HAP-1 (cell line): ENCODE measurements around the gene CDKAL1.
A peak's percentile ranks its signal among the peaks of the same experiment; 100 is the strongest.
"Not testable (repeated sequence)": the region's sequence is repeated elsewhere in the genome, so short reads cannot be mapped to it uniquely, and the experiment has no call there.

ENCODE experiments used
- DNase-seq, 2 experiments: peaks; one replicate each; pipeline ENCODE4 v3.0.0-alpha.2; 2016 to 2020; ENCODE audit warnings: low spot score in 2 of 2
- H3K27me3 ChIP-seq: fragments of 250-450 bp; sonication (Bioruptor Pico); 2 replicates; pipeline ENCODE4 v1.5.1; 2020; ENCODE audit warnings: low read depth, mild to moderate bottlenecking, moderate library complexity
- H3K36me3 ChIP-seq: fragments of 250-450 bp; sonication (Bioruptor Pico); replicated peaks from 2 replicates; pipeline ENCODE4 v1.5.1; 2020; ENCODE audit warnings: mild to moderate bottlenecking
- H3K4me1 ChIP-seq: fragments of 250-450 bp; sonication (Bioruptor Pico); 2 replicates; pipeline ENCODE4 v1.5.1; 2020; ENCODE audit warnings: mild to moderate bottlenecking
- H3K4me3 ChIP-seq: fragments of 250-450 bp; sonication (Bioruptor Pico); 2 replicates; pipeline ENCODE4 v1.5.1; 2020; ENCODE audit warnings: mild to moderate bottlenecking, moderate library complexity
- H3K9me3 ChIP-seq: fragments of 250-450 bp; sonication (Bioruptor Pico); 2 replicates; pipeline ENCODE4 v1.5.1; 2020; ENCODE audit warnings: mild to moderate bottlenecking, moderate library complexity
- in situ Hi-C: fragments of 300-500 bp; cut with MboI; formaldehyde crosslinking; loops from 3 replicates; pipeline ENCODE4 v1.14.3; 2020; ENCODE audit warnings: low sequenced_read_pairs, inconsistent platforms, mixed read lengths

The CDKAL1 gene

GRCh38 chr6:20584100-20584731, 50.0 kb downstream of the CDKAL1 start:
- Histone ChIP-seq H3K36me3 (no peaks in the 10 kb centered on the region), H3K4me1 (peaks cover 33% of the 10 kb centered on the region), H3K9me3 (no peaks in the 10 kb centered on the region), H3K4me3 (no peak overlapping the region), H3K27me3 (no peaks in the 10 kb centered on the region)
- peak; percentile 48 to 68 for DNase-seq
- in situ Hi-C loops = no loop called here

GRCh38 chr6:20589266-20589665, 55.0 kb downstream of the CDKAL1 start:
- H3K4me3 ChIP-seq = no peak overlapping the region
- no peak for DNase-seq

GRCh38 chr6:20590476-20590875, 56.2 kb downstream of the CDKAL1 start:
- H3K27me3 ChIP-seq, DNase-seq, H3K4me1 ChIP-seq, H3K36me3 ChIP-seq, H3K4me3 ChIP-seq, H3K9me3 ChIP-seq, in situ Hi-C loops: not testable (repeated sequence)

More at GRCh38 chr6:20589266-20589665, 55.0 kb downstream of the CDKAL1 start:
- H3K36me3 ChIP-seq = 0 out of 2 replicates have a peak, but pooled peaks cover 3% of the 10 kb centered on the region
- in situ Hi-C loops = no loop called here
- no peaks in the 10 kb centered on the region for H3K27me3 ChIP-seq
- H3K9me3 ChIP-seq = peaks cover 4% of the 10 kb centered on the region; the same call in 1 of the 2 replicates
- H3K4me1 ChIP-seq = peaks cover 6% of the 10 kb centered on the region

GRCh38 chr6:20594299-20594853, 60.1 kb downstream of the CDKAL1 start:
- H3K9me3 ChIP-seq, H3K4me1 ChIP-seq, H3K4me3 ChIP-seq, H3K36me3 ChIP-seq, in situ Hi-C loops, DNase-seq, H3K27me3 ChIP-seq: not testable (repeated sequence)

GRCh38 chr6:20599302-20600051, 65.2 kb downstream of the CDKAL1 start:
- Histone ChIP-seq H3K27me3 (no peaks in the 10 kb centered on the region), H3K36me3 (no peaks in the 10 kb centered on the region), H3K4me1 (peaks cover 7% of the 10 kb centered on the region), H3K4me3 (no peak overlapping the region), H3K9me3 (no peaks in the 10 kb centered on the region)
- no peak for DNase-seq
- in situ Hi-C loops = no loop called here

- in situ Hi-C loops = no loop called here
- no peak overlapping the region for H3K4me3 ChIP-seq
Observed at GRCh38 chr6:20600831-20601230, 66.6 kb downstream of the CDKAL1 start.

GRCh38 chr6:20604159-20604558, 69.9 kb downstream of the CDKAL1 start:
- DNase-seq = no peak
- H3K4me3 ChIP-seq = no peak overlapping the region
- H3K9me3 ChIP-seq = no peaks in the 10 kb centered on the region
- no peaks in the 10 kb centered on the region; the same call in 1 of the 2 replicates for H3K36me3 ChIP-seq
- in situ Hi-C loops = no loop called here
- peaks cover 18% of the 10 kb centered on the region for H3K4me1 ChIP-seq
- H3K27me3 ChIP-seq = no peaks in the 10 kb centered on the region

More at GRCh38 chr6:20600831-20601230, 66.6 kb downstream of the CDKAL1 start:
- Histone ChIP-seq H3K36me3 (no peaks in the 10 kb centered on the region), H3K4me1 (peaks cover 7% of the 10 kb centered on the region), H3K27me3 (no peaks in the 10 kb centered on the region), H3K9me3 (no peaks in the 10 kb centered on the region)
- no peak for DNase-seq

- no peaks in the 10 kb centered on the region for H3K27me3 ChIP-seq
- H3K9me3 ChIP-seq = no peaks in the 10 kb centered on the region
- no peaks in the 10 kb centered on the region; the same call in 1 of the 2 replicates for H3K36me3 ChIP-seq
- in situ Hi-C loops = no loop called here
- H3K4me1 ChIP-seq = peaks cover 14% of the 10 kb centered on the region
- no peak overlapping the region for H3K4me3 ChIP-seq
- DNase-seq = no peak
Observed at GRCh38 chr6:20605061-20605460, 70.8 kb downstream of the CDKAL1 start.

- DNase-seq = no peak
- Histone ChIP-seq H3K36me3 (no peaks in the 10 kb centered on the region; the same call in 1 of the 2 replicates), H3K27me3 (no peaks in the 10 kb centered on the region), H3K9me3 (no peaks in the 10 kb centered on the region), H3K4me3 (no peak overlapping the region), H3K4me1 (peaks cover 14% of the 10 kb centered on the region)
- in situ Hi-C loops = no loop called here
Observed at GRCh38 chr6:20605581-20605980, 71.3 kb downstream of the CDKAL1 start.

- no peaks in the 10 kb centered on the region for H3K27me3 ChIP-seq
- in situ Hi-C loops = no loop called here
- H3K4me3 ChIP-seq = no peak overlapping the region
- H3K4me1 ChIP-seq = peaks cover 23% of the 10 kb centered on the region
- no peaks in the 10 kb centered on the region; the same call in 1 of the 2 replicates for H3K36me3 ChIP-seq
- no peaks in the 10 kb centered on the region for H3K9me3 ChIP-seq
- peak in 1 of 2 experiments; percentile 29 for DNase-seq
Observed at GRCh38 chr6:20606831-20607230, 72.6 kb downstream of the CDKAL1 start.

- Histone ChIP-seq H3K4me1 (peaks cover 35% of the 10 kb centered on the region), H3K27me3 (no peaks in the 10 kb centered on the region), H3K9me3 (no peaks in the 10 kb centered on the region), H3K4me3 (no peak overlapping the region), H3K36me3 (no peaks in the 10 kb centered on the region; the same call in 1 of the 2 replicates)
- no peak for DNase-seq
- in situ Hi-C loops = no loop called here
Observed at GRCh38 chr6:20608356-20608755, 74.1 kb downstream of the CDKAL1 start.

- Histone ChIP-seq H3K9me3 (no peaks in the 10 kb centered on the region), H3K4me1 (peaks cover 35% of the 10 kb centered on the region), H3K27me3 (no peaks in the 10 kb centered on the region), H3K36me3 (no peaks in the 10 kb centered on the region; the same call in 1 of the 2 replicates), H3K4me3 (no peak overlapping the region)
- no peak for DNase-seq
- in situ Hi-C loops = no loop called here
Observed at GRCh38 chr6:20608905-20609304, 74.6 kb downstream of the CDKAL1 start.

GRCh38 chr6:20609924-20610323, 75.7 kb downstream of the CDKAL1 start:
- in situ Hi-C loops, H3K27me3 ChIP-seq, H3K9me3 ChIP-seq, H3K36me3 ChIP-seq, DNase-seq, H3K4me3 ChIP-seq: not testable (repeated sequence)
- peaks cover 35% of the 10 kb centered on the region for H3K4me1 ChIP-seq
